ENCODE measurements around the gene DUSP6. TPM values are rescaled to one million over a fixed set of nuclear protein-coding genes. Genes with fewer than 3 reads are reported as not detected.

The DUSP6 gene
- polyA plus RNA-seq, 1 donor from 2014 or later: 44.3 TPM

DNA sequence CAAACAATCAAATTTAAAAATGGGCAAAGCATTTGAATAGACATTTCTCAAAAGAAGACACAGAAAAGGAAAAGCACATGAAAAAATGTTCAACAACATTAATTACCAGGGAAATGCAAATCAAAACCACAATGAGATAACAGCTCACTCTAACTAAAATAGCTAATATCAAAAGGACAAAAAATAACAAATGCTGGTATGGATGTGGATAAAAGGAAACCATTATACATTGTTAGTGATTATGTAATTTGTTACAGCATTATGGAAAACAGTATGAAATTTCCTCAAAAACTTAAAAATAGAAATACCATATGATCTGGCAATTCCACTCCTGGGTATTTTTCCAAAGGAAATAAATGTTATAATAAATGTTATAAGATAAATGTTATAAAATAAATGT lies 52.9 kb downstream of the DUSP6 start:
- H3K4me2 ChIP-seq (ENCODE audit: low read length): no peak overlapping the region
- H3K27ac ChIP-seq (ENCODE audit: low read length): no peak overlapping the region
- H3K27me3 ChIP-seq (ENCODE audit: insufficient read depth, low read depth, low read length): no peaks in the 10 kb centered on the region
- no peaks in the 10 kb centered on the region for H3K9me3 ChIP-seq (ENCODE audit: low read length)
- H3K79me2 ChIP-seq (replicated peaks; ENCODE audit: insufficient read depth, low read length): no peaks in the 10 kb centered on the region
- no peak overlapping the region for H2AFZ ChIP-seq (ENCODE audit: low read depth, low read length)
- no peaks in the 10 kb centered on the region for H3F3A ChIP-seq (ENCODE audit: insufficient read depth, low read length, poor library complexity, severe bottlenecking)
- H3K9me2 ChIP-seq (ENCODE audit: insufficient read depth, low read length): no peaks in the 10 kb centered on the region
- no peaks in the 10 kb centered on the region for H3K36me3 ChIP-seq (ENCODE audit: insufficient read depth, low read length)
- H3K9ac ChIP-seq (ENCODE audit: low read length): no peak overlapping the region
- no peaks in the 10 kb centered on the region for H4K20me1 ChIP-seq (ENCODE audit: insufficient read depth)
- no peak for TF ChIP-seq POLR2AphosphoS5 (IDR thresholded peaks at IDR 0.05)
- TF ChIP-seq RAD21 (conservative IDR thresholded peaks at IDR 0.05): no peak
- no peak for TF ChIP-seq TAF1 (IDR thresholded peaks at IDR 0.05; ENCODE audit: low read depth)
- TF ChIP-seq EP300 (conservative IDR thresholded peaks at IDR 0.05; ENCODE audit: poor library complexity, severe bottlenecking): no peak
- TF ChIP-seq, protein P1, sequence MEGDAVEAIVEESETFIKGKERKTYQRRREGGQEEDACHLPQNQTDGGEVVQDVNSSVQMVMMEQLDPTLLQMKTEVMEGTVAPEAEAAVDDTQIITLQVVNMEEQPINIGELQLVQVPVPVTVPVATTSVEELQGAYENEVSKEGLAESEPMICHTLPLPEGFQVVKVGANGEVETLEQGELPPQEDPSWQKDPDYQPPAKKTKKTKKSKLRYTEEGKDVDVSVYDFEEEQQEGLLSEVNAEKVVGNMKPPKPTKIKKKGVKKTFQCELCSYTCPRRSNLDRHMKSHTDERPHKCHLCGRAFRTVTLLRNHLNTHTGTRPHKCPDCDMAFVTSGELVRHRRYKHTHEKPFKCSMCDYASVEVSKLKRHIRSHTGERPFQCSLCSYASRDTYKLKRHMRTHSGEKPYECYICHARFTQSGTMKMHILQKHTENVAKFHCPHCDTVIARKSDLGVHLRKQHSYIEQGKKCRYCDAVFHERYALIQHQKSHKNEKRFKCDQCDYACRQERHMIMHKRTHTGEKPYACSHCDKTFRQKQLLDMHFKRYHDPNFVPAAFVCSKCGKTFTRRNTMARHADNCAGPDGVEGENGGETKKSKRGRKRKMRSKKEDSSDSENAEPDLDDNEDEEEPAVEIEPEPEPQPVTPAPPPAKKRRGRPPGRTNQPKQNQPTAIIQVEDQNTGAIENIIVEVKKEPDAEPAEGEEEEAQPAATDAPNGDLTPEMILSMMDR (IDR thresholded peaks at IDR 0.05; ENCODE audit: poor library complexity, severe bottlenecking): no peak
- no peak for TF ChIP-seq SMC3 (conservative IDR thresholded peaks at IDR 0.05; ENCODE audit: poor library complexity)
- no peak for TF ChIP-seq EZH2 (IDR thresholded peaks at IDR 0.05; ENCODE audit: borderline replicate concordance, insufficient read depth, low read length, poor library complexity, severe bottlenecking)
- TF ChIP-seq MXI1 (conservative IDR thresholded peaks at IDR 0.05; ENCODE audit: poor library complexity, severe bottlenecking): no peak
- TF ChIP-seq, protein P2, sequence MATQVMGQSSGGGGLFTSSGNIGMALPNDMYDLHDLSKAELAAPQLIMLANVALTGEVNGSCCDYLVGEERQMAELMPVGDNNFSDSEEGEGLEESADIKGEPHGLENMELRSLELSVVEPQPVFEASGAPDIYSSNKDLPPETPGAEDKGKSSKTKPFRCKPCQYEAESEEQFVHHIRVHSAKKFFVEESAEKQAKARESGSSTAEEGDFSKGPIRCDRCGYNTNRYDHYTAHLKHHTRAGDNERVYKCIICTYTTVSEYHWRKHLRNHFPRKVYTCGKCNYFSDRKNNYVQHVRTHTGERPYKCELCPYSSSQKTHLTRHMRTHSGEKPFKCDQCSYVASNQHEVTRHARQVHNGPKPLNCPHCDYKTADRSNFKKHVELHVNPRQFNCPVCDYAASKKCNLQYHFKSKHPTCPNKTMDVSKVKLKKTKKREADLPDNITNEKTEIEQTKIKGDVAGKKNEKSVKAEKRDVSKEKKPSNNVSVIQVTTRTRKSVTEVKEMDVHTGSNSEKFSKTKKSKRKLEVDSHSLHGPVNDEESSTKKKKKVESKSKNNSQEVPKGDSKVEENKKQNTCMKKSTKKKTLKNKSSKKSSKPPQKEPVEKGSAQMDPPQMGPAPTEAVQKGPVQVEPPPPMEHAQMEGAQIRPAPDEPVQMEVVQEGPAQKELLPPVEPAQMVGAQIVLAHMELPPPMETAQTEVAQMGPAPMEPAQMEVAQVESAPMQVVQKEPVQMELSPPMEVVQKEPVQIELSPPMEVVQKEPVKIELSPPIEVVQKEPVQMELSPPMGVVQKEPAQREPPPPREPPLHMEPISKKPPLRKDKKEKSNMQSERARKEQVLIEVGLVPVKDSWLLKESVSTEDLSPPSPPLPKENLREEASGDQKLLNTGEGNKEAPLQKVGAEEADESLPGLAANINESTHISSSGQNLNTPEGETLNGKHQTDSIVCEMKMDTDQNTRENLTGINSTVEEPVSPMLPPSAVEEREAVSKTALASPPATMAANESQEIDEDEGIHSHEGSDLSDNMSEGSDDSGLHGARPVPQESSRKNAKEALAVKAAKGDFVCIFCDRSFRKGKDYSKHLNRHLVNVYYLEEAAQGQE (IDR thresholded peaks at IDR 0.05; ENCODE audit: borderline replicate concordance): no peak
- no peak overlapping the region for H3K4me3 ChIP-seq (ENCODE audit: low read length)

Small RNA genes within 50 kb of the gene (small RNA-seq; reads per million reads assigned to genes)
- 0 reads per million in 3 experiments for gene MRPS6P4

Other genes with a start within 250 kb of the DUSP6 start
- 0.78 and 3.0 TPM in 2 replicates for gene GALNT4, start 172.3 kb upstream of the DUSP6 start, polyA plus RNA-seq
- gene POC1B, start 173.5 kb upstream of the DUSP6 start, polyA plus RNA-seq: 10.0 and 11.1 TPM in 2 replicates

All from neural cell (in vitro differentiated cells).